ENCODE results near the gene FBXL7. TPM values are rescaled to one million over a fixed set of nuclear protein-coding genes. Genes with fewer than 3 reads are reported as not detected.

The FBXL7 gene
- total and polyA plus RNA-seq, 2 of the 8 experiments (the other 6 are each of a cell fraction or from before 2014, with no cell fraction given), result 17.7 to 17.8 TPM

DNA sequence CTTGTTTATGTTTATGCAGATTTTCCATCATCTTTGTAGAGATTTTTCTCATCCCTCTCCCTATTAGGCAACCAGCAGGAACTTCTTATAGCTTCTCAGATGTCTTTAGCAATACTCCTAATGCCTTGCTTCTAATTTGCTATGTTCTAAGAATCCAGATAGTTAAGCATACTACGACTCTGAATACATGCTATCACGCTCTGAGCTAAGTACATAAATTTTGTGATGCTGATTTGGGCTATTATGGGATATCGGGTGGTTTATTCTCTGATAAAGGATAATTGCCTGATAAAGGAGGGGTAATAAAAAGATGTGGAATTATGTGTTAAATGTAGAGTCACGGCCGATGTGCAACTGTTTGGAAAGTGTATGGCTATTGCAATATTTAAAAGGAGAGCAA lies 6.5 kb upstream of the FBXL7 start:
- no peak overlapping the region for H3K14ac ChIP-seq (ENCODE audit: insufficient read length)
- H3K56ac ChIP-seq (replicated peaks; ENCODE audit: insufficient read length, low read depth, low read length), result no peak overlapping the region
- no peaks in the 10 kb centered on the region for H3K36me3 ChIP-seq (ENCODE audit: control insufficient read depth in 2 of 4, insufficient read depth in 4 of 4, low read length in 3 of 4)
- no peak overlapping the region for H3K23ac ChIP-seq (ENCODE audit: insufficient read length)
- no peak overlapping the region for H3K4me2 ChIP-seq (ENCODE audit: insufficient read depth in 1 of 2, low read depth in 2 of 2, low read length in 2 of 2)
- H3K4me3 ChIP-seq (ENCODE audit: extremely low read depth in 1 of 4, insufficient read depth in 2 of 4, low read depth in 3 of 4, low read length in 4 of 4), result no peak overlapping the region
- H2BK15ac ChIP-seq (ENCODE audit: low read length), result no peak overlapping the region
- no peaks in the 10 kb centered on the region for H3K27me3 ChIP-seq (replicated peaks in 1 of 4; ENCODE audit: control insufficient read depth in 3 of 4, extremely low read depth in 1 of 4, insufficient read depth in 3 of 4, low read length in 3 of 4)
- TF ChIP-seq RBBP5 (IDR thresholded peaks at IDR 0.05; ENCODE audit: borderline replicate concordance, low read depth, low read length), result no peak
- TF ChIP-seq CHD2 (IDR thresholded peaks at IDR 0.05; ENCODE audit: low read length), result no peak
- no peak for TF ChIP-seq SIN3A (conservative IDR thresholded peaks at IDR 0.05 in 1 of 2, IDR thresholded peaks at IDR 0.05 in 1 of 2; ENCODE audit: low read depth in 1 of 2, low read length in 2 of 2)
- TF ChIP-seq KDM4A (IDR thresholded peaks at IDR 0.05; ENCODE audit: low read depth, low read length, severe bottlenecking), result no peak
- TF ChIP-seq CEBPB (IDR thresholded peaks at IDR 0.05; ENCODE audit: low read depth, low read length), result no peak
- no peak overlapping the region for H4K5ac ChIP-seq (ENCODE audit: insufficient read length, low read depth, low read length)
- ChIA-PET POLR2A (ENCODE audit: partially characterized antibody) (interaction anchor here (1.1 kb wide), 1 partner anchor 10 kb away, joined by 3 read pairs; no protein-coding TSS in a partner anchor), CTCF (ENCODE audit: partially characterized antibody) (interaction anchor here (1.1 to 1.3 kb wide), 2 partner anchors 10 to 101 kb away, joined by 4 read pairs; no protein-coding TSS in a partner anchor)
- H2BK12ac ChIP-seq (ENCODE audit: low read depth, low read length), result no peak overlapping the region
- no peak overlapping the region for H4K91ac ChIP-seq (replicated peaks; ENCODE audit: insufficient read length, low read length)
- no peaks in the 10 kb centered on the region for H3K79me1 ChIP-seq (ENCODE audit: low read depth, low read length)
- no peak overlapping the region for H2BK5ac ChIP-seq (ENCODE audit: low read depth, low read length)
- DNase-seq (ENCODE audit: low read depth in 1 of 2, low spot score in 2 of 2) (no peak), FAIRE-seq (no peak)
- H3K23me2 ChIP-seq (ENCODE audit: low read depth, low read length), result no peaks in the 10 kb centered on the region
- H3K79me2 ChIP-seq (ENCODE audit: control insufficient read depth in 1 of 2, insufficient read depth in 2 of 2, low read length in 2 of 2), result no peaks in the 10 kb centered on the region
- no peak overlapping the region for H3K27ac ChIP-seq (ENCODE audit: low read depth, low read length)
- H2BK20ac ChIP-seq (ENCODE audit: low read length), result no peak overlapping the region
- no peak overlapping the region for H3K18ac ChIP-seq (ENCODE audit: extremely low read depth, low read length)
- no peak overlapping the region for H3K4ac ChIP-seq (replicated peaks; ENCODE audit: insufficient read length, low read depth, low read length)
- no peaks in the 10 kb centered on the region for H4K20me1 ChIP-seq (replicated peaks in 1 of 2; ENCODE audit: control insufficient read depth in 1 of 2, insufficient read depth in 2 of 2, low read length in 2 of 2)
- H2AFZ ChIP-seq (ENCODE audit: low read length), result no peak overlapping the region
- WGBS, 2 experiments (ENCODE audit: extremely low coverage in 1 of 2, insufficient coverage in 1 of 2, insufficient read length in 1 of 2, insufficient replicate concordance in 2 of 2, low coverage in 1 of 2, low lambda C conversion rate in 2 of 2, missing lambda C conversion rate in 1 of 2), result 91% methylated on average over 5 of the region's 5 CpGs; no CpG with 5 or more reads in 1 of the 2 experiments
- H2AK5ac ChIP-seq (ENCODE audit: low read depth, low read length), result no peak overlapping the region
- no peaks in the 10 kb centered on the region for H3K9me3 ChIP-seq (ENCODE audit: insufficient read depth in 2 of 2, low read depth in 1 of 2, low read length in 1 of 2)
- H2BK120ac ChIP-seq (replicated peaks; ENCODE audit: low read depth, low read length), result no peak overlapping the region
- peaks cover 0 to 4% (median 0%) of the 10 kb centered on the region in 4 experiments; a peak in 1 of 7 replicates for H3K4me1 ChIP-seq (replicated peaks in 1 of 4; ENCODE audit: control insufficient read depth in 3 of 4, insufficient read depth in 4 of 4, low read length in 3 of 4)
- H3K9ac ChIP-seq (replicated peaks in 1 of 4; ENCODE audit: extremely low read depth in 1 of 4, low read depth in 3 of 4, low read length in 3 of 4), result no peak overlapping the region
- H4K8ac ChIP-seq (ENCODE audit: extremely low read depth, insufficient read depth, low read length), result no peak overlapping the region

Measured in H1 (cell line).